Hindlimb muscle (tissue), 1 donor: ENCODE data around the gene FIGN. TPM values are rescaled to one million over a fixed set of nuclear protein-coding genes. Genes with fewer than 3 reads are reported as not detected.

Experiments used
- DNase-seq: peaks from one replicate; pipeline ENCODE4 v3.0.0-alpha.2; 2013
- polyA plus RNA-seq: library from polyadenylated mRNA; unstranded; fragments of 120-200 nt; gene quantifications from one replicate; pipeline ENCODE4 v1.2.1, GENCODE V29; 2013; ENCODE audit not compliant: insufficient read length

FIGN gene, protein sequence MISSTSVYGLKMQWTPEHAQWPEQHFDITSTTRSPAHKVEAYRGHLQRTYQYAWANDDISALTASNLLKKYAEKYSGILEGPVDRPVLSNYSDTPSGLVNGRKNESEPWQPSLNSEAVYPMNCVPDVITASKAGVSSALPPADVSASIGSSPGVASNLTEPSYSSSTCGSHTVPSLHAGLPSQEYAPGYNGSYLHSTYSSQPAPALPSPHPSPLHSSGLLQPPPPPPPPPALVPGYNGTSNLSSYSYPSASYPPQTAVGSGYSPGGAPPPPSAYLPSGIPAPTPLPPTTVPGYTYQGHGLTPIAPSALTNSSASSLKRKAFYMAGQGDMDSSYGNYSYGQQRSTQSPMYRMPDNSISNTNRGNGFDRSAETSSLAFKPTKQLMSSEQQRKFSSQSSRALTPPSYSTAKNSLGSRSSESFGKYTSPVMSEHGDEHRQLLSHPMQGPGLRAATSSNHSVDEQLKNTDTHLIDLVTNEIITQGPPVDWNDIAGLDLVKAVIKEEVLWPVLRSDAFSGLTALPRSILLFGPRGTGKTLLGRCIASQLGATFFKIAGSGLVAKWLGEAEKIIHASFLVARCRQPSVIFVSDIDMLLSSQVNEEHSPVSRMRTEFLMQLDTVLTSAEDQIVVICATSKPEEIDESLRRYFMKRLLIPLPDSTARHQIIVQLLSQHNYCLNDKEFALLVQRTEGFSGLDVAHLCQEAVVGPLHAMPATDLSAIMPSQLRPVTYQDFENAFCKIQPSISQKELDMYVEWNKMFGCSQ
- 0.99 TPM for polyA plus RNA-seq

DNA sequence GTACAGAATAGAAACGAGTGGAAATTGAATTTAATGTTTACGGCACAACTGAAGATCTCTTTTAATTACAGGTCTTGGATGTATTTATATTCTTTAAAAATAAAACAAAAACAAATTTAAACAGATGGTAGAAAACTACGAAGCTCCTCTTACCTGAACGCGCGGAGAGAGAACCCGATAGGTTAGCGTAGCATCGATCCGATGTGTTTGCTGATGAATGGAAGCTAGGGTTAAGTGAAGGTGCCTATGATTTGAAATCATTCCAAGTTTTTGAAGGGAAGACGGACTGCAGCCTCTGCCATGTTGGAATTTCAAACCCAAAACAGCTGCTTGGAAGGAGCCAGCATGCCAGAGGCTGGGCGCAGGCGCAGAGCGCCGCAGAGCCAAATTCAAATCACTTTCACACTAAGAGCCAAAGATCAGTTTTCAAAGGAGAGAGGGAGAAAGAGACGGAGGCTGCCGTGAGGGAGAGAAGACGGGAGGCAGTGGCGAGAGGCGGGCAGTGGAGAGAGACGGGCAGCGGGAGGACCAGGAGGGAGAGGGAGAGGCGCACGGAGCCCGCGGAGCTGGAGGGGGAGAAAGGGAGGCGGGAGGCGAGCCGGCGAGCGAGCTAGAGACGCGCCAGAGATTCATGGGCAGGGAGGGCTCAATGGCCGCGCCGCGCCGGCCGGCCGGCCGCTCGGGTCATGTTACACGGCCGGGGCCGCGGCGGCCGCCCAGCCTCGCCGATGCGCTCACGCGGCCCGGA, at the start of gene FIGN:
Gene FIGN, minus strand, starts transcription at position 324 of the 748 bp plus-strand sequence. CDS start 1,081 bp downstream, outside the sequence.
- DNase-seq: peak; percentile 72

DNA sequence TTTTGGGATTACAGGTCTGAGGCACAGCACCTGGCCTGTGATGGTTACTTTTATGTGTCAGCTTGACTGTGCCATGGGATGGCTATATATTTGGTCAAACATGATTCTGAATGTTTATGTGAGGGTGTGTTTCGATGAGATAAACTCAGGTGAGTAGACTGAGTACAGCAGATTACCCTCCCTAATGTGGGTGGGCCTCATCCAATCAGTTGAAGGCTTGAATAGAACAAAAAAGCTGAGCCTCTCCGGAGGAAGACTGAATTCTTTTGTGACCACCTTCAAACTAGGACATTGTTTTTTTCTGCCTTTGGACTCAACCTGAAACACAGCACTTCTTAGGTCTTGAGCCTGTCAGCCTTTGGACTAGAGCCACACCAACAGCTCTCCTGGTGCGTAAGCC, 49.4 kb upstream of the FIGN start:
- DNase-seq: no peak

DNA sequence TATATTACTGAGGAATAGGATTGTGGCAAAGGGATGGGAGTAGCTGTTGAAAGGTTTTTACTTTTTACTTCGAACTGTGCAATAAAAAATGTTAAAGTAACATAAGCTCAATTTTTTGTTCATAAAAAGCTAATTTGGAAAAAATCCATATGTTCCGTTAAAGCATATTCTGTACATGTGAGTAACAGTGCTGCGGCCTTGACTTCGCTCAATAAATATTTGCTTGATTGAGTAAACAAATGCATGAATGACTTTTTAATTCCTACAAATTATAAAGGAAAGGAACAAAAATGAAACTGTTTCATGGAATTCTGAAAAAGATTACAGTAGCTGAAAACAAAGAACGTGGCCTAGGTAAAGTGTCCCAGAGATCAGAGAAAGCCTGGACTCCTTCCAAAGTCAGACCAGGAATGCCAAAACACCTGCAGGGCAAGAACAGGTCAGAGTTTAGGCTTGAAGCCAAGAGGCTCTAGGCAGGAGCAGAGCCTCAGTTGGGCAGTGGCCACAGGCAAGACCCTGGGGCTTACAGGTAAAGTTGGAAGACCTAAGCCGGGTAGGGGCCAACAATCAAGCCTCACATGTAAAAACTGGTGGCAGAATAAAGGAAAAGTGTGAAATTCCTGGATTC, 44.3 kb upstream of the FIGN start:
- DNase-seq: no peak

DNA sequence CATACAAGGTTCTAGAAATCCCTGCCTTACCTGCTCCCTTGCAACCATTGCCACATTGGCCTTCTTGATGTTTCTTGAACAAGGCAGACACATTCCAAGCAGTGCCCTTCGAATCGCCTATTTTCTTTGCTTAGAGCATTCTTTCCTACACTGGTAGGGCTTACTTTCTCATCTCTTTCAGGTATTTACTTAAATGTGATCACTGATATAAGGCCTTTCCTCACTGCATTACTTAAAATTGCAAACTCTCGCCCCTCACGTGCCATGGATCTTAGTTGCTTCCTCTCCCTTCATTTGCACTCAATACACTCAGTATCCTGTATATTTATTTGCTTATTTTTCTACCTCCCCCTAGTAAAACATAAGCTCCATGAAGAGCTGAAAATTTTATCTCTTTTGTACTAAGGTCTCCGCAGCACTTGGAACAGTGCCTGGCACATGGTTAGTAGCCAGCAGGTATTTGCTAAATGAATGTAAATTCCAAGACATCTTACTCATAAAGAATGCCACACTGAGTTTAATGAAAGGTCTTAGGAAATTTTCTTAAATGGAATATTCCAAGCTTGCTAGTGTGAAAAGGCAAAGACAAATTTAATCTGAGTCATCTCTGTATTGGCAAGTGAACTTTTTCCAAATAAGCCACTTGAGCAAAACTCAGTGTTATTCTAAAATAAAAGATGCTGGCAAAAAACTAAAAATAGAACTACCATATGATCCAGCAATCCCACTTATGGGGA, 42.4 kb upstream of the FIGN start:
- peak; percentile 16 for DNase-seq

DNA sequence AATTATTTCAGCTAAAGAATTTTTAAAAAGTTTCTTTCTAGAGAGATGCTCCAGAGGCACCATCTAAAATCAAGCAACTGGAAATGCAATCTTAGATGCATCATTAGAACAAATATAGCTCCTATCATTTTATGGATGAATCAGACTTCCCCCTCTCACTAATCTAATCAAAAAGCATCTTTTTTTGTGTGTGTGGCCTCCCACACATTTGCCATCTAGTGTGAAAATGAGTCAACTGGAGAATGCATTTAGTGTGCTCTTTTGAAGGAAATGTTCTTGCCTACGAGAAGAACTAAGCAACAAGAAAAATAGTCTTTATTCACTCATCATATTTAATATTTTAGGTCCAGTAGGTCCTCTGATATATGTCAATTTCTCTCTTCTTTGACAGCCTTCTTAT, 39.5 kb upstream of the FIGN start:
- DNase-seq: no peak

DNA sequence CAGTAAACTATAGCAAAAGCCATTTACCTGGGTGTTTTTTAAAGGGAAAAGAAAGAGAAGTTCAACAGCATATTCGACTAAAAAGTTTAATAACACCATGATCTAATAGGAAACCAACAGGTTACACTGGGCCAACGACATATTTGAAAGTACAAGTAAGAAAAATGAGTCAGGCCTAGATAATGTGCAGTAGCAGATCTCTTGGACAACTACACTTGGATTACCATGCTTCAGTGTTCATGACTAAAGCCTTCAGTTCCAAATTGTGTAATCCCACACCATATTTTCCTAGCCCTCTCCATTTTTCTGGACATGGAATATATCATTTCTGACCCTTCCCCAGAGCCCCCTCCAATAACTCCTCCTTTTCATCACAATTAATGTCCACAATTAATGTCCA, 39.1 kb upstream of the FIGN start:
- no peak for DNase-seq

DNA sequence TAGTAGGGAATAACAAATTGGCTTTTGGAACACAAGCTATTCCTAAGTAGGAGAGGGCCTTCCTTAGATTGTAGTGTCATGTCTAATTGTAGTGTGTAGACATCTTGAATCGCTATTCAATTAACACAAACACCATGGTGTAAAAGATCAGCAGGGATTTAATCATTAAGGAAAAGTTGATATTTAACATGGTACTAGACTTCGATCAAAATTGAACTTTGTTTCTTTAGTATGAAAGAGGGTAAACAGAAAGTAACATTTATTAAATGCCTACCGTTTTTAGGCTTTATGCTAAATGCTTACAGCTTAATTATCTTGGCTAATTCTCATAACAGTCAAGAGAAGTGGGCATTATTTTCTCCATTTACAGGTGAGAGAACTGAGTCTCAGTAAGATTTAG, 37.5 kb upstream of the FIGN start:
- DNase-seq: no peak

DNA sequence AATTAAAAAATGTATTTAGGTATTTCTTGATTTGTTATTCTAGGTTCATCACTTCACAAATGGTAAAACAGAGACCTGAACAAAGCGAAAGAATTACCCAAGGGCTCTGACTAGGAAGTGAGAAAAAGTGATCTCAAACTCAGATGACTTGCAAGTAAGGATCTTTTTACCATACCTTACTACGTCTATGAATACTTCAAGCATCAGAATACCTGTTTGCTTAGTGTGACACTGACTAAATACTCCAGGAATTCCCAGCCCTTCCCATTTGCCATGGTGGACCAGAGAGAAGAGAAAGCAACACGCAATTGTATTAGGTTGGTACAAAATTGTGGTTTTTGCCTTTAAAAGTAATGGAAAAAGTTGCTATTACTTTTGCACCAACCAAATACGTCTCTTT, 35.8 kb upstream of the FIGN start:
- DNase-seq: no peak

DNA sequence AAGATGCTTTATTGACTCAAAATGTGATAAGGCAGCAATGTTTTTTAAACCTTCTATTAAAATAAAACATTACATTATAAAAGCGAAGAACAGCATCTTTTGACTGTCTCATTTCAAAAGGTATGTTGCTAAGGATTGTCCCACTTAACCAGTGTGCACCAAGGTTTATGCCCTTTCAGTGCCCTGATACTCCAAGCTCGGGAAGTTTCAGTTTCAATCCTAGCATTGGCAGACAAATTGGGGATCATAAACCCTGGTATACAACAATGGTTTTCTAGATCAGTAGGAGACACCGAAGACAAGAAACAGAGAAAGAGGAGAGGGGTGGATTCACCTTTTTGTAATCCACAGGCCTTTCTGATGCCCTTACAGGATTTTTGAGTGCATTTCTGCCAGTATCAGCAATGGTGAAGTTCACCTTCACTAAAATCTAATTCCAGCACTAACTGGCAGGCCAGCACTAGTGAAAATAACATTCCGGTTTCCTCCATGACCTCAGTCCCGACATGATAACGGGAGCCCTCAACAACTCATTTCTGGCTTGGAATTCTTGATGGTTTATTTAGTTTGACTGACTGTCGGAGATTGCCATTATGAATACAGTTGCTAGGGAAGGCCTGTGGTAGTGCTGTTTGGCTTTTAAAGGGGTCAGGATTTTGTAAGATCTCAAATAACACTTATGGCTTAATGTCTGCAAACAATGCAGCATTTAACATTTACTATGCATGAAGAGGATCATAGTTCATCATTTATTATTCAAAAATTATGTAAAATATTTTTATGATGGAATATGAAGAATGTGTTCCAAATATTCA, 33.3 kb upstream of the FIGN start:
- no peak for DNase-seq

DNA sequence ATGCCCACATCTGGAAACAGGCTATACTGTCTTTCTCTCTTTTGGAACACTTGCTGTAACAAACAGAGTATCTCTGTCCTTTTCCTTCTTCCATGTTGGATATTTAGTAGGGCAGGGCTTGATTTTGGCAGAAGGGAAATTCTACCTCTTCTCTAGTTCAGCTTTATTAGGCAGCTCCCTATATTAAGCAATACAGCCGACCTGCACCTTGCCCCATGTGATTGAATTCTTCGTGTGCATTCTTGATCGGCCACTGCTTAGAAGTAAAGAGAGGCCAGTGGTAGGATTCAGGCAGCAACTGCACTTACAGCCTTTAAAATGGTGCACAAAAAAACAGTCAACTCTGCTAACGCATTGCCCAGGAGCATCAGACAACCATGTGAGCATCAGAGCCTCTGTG, 31.3 kb upstream of the FIGN start:
- no peak for DNase-seq

DNA sequence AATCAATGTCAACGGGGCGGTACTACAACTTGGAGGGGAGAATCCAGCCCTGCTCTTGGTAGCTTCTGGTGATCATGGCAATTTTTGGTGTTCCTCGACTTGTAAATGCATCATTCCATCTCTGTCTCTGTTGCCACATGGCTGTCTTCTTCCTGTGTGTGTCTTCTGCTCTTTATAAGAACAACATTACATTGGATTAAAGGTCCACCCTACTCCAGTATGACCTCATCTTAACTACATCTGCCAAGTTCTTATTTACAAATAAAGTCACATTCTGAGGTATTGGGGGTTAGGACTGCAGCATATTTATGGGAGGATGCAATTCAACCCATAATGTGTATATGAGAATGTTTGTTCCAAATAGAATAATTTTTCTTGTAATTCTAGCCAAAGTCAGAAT, 28.8 kb upstream of the FIGN start:
- DNase-seq: no peak

DNA sequence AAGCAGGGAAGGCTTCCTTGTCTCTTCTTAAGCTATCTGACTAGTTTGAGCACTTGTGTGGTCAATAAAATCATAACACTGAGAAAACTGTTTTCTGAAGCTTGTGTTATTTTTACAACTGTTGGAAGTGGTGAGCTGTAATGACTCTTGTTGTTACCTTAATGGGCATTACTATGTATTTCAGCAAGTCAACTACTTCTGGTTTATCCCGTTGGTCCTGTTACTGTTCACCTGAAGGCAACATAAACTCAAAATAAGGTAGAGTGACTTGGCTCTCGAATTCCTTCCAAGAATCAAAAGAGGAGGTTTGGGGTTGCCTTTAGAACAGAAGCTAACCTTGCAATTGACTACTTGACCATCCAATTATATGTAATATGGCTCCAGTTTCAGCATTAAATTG, 23.2 kb upstream of the FIGN start:
- DNase-seq: no peak

DNA sequence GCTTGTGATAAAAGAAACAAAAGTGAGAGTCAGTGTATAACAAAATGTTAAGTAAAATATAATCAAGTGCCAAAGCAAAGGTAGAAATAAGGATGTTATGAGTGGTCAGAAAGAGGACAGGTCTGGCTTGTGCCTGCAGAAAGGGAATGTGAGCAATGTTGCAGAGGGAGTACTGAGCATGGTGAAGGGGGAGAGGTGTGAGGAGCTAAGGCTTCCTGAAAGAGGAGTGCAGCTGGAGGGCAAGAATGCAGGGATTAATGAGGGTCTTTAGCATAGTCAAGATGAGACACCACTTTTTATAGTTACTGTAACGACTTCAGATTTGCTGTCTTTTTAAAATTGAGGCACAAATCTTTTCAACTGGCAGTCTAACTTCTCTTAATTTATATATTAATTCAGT, 22.0 kb upstream of the FIGN start:
- no peak for DNase-seq

DNA sequence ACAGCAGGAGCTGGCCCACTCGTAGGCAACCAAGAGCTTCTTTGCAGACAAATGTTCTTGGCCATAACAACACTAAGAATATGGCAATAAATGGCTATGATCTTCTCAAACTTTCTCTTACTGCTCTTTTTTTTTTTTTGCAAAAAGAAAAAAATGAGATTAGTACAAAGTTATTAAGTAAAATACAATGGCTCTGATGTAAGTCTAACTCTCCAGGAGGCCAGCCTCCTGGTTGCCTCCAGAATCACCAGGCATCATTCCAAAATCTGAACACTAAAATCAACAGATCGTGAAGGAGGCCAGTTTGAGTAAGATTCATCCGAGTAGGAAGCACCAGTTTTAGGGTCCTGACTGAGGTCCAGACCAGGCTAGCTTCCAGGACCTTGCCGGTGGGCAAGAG, 20.8 kb upstream of the FIGN start:
- no peak for DNase-seq

DNA sequence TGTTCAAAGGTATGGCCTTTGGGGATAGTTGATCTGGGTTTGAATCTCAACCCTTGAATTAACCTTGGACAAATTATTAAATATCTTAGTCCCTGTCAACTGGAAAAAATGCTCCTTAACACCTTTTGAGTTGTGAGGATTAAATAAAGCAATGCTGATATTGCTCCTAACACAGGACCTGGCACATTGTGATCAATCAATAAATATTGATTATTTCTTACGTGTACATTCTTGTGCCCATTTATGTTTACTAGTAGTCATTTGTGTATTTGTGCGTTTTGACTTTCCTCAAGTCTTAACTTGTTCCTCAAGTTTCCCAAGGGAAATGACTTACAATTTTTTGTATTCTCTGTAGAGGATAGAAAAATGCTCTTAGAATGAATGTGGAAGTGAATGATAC, 19.6 kb upstream of the FIGN start:
- DNase-seq: no peak

DNA sequence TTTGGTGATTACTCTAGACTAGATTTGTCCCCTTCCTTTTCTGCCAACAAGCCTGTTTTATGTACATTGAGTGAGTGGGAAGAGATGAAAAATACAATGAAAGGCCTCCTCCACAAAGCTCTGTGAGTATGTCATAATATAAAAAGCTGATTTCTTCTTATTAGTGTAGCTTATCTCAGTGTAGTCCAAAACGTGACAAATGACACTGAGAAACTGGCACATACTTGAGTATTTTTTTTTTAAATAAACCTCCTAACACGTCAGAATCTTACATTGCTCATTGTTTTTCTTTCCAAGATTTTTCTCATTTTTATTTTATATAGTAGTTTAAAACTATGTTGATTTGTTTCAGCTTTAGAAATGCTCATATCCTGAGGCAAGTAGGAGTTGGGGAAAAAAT, 17.9 kb upstream of the FIGN start:
- DNase-seq: no peak

DNA sequence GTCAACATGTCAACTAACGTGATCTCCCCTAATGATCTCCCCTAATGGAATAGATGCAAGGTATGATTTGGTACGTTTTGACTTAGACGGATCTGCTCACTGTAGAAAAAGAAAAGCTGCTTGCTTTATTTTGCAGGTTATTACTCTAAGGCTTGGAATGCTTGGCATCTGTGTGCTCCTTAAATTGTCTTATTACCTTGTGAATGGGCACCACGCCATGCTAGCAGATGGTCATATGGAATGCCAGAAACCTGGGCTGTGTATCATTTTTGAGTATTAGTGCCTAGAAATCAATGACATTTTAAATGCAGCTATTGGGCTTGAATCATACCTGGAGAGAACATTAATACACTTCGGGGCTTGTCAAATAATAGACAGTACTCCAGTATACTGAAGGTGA, 16.5 kb upstream of the FIGN start:
- no peak for DNase-seq

DNA sequence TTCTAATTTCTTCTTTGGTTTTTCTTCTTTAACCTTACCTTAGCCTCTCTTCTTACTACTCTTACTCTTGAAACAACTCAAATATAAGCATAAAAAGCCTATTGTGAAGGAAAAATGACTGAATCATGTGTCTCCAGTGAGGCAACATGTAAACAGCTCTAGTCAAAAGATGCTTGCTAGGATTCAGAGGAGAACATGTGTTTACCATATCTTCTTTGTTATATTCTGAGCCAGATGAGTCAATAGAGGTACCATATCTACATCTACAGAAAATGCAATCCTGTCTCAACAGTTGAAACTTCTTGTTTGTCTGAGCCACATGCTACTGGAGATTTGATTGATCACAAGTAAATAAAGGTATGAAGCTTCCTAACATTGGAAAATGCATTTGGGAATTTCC, 15.9 kb upstream of the FIGN start:
- no peak for DNase-seq

DNA sequence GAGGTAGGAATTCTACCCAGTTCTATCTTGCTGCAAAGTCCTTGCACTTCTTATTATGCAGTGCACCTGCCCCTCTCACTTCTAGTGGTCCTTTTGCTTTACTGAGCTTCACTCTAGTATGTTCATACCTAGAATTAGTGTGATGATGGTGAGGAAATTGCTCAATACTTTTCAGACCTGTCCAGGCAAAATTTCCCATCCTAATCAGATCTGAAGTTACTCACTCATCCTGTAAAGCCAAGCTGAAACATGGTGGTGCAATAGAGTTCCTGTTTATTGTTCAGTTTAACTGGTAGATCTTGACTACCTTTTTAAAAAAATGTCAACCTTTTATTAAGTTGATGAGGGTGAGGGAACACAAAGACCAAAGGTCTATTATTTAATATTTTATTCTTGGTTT, 12.6 kb upstream of the FIGN start:
- no peak for DNase-seq

DNA sequence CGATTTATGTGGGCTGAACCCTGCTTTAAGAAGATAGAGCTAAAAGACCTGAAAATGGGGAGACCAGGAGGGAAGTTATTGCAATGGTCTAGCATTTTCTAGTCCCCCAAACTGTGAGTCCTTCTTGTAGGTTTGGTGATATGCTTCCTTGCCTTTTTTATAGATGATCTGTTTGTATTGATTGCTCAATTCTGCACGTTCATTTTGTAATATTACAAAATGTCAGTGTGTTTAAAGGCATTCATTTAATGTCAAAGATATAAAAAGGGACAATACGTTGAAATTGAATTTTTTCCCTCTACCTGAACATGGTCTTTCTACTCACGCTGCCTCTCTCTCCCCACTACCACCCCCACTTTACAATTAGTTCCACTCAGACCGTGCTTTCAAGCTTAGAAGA, 5.6 kb upstream of the FIGN start:
- no peak for DNase-seq

DNA sequence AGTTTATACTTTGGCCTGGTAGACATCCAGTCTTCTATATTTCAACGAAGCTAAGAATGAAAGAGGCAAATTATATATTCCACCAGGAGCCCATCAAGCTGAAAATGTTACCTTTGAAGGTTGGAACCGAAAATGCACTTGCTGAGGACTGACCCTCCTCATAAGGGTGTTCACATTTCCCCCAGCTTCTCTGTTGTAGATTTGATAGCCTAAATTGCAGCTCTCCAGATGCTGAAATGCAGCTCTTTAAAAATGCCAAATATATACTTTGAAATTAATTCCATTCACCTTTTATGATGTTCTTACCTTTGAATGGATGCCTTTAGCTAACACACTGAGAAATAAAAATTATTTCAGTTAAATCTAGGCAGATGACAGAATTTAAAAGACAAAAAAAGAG, 1.8 kb upstream of the FIGN start:
- no peak for DNase-seq

DNA sequence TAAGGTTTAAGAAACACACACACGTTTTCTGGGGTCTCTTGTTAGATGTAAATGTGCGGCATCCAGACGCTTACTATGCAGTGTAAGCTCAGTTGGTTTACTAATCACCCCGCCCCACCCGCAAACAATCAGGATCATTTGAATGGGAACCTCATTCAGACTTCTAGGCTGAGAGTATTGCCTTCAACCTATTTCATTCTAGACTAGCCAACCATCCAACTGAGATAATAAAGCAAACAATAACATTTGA, 1.3 kb upstream of the FIGN start:
- DNase-seq: no peak
